ENCODE measurements around the gene SH3D19. TPM values are rescaled to one million over a fixed set of nuclear protein-coding genes. Genes with fewer than 3 reads are reported as not detected.

SH3D19 gene
- total RNA-seq, 4 donors from 2014 or later: 35.1 to 113 (median 38.6) TPM

- intact Hi-C loops (cut with DNase I): no loop called here
- DNase-seq: no peak
- H3K9me3 ChIP-seq: no peaks in the 10 kb centered on the region
- no peak overlapping the region for H3K27ac ChIP-seq
- no peak for TF ChIP-seq CTCF (IDR thresholded peaks at IDR 0.05)
- TF ChIP-seq POLR2A (IDR thresholded peaks at IDR 0.05): no peak
- H3K4me1 ChIP-seq: peaks cover 8 to 35% (median 12%) of the 10 kb centered on the region in 3 donors
- WGBS, 2 donors: 50 to 61% methylated on average over 4 of the region's 4 CpGs
- H3K27me3 ChIP-seq: no peaks in the 10 kb centered on the region
- H3K4me3 ChIP-seq: no peak overlapping the region
- H3K36me3 ChIP-seq: no peaks in the 10 kb centered on the region
Observed at GRCh38 chr4:151223465-151223864, 101.9 kb downstream of the SH3D19 start.

GRCh38 chr4:151219948-151220347, 105.5 kb downstream of the SH3D19 start:
- DNase-seq: no peak
- H3K36me3 ChIP-seq: no peaks in the 10 kb centered on the region
- no peak overlapping the region for H3K27ac ChIP-seq
- no peaks in the 10 kb centered on the region for H3K9me3 ChIP-seq
- intact Hi-C loops (cut with DNase I): no loop called here
- peaks cover 0 to 22% (median 8%) of the 10 kb centered on the region in 3 donors for H3K4me1 ChIP-seq
- WGBS, 2 donors: 89 to 91% methylated on average over 2 of the region's 2 CpGs
- H3K27me3 ChIP-seq: no peaks in the 10 kb centered on the region
- no peak overlapping the region for H3K4me3 ChIP-seq
- TF ChIP-seq CTCF (IDR thresholded peaks at IDR 0.05) (no peak), POLR2A (IDR thresholded peaks at IDR 0.05) (no peak)

GRCh38 chr4:151219091-151219490, 106.3 kb downstream of the SH3D19 start:
- 87 to 92% methylated on average over 4 of the region's 4 CpGs for whole genome bisulfite sequencing, 2 donors
- Histone ChIP-seq H3K36me3 (no peaks in the 10 kb centered on the region), H3K27ac (no peak overlapping the region), H3K27me3 (no peaks in the 10 kb centered on the region), H3K4me3 (no peak overlapping the region), H3K9me3 (no peaks in the 10 kb centered on the region), H3K4me1 (peaks cover 0 to 22% (median 8%) of the 10 kb centered on the region in 3 donors)
- TF ChIP-seq CTCF (IDR thresholded peaks at IDR 0.05): no peak
- no peak for TF ChIP-seq POLR2A (IDR thresholded peaks at IDR 0.05)
- intact Hi-C loops (cut with DNase I): no loop called here
- no peak for DNase-seq

- DNase-seq: no peak
- H3K9me3 ChIP-seq: no peaks in the 10 kb centered on the region
- no peaks in the 10 kb centered on the region for H3K36me3 ChIP-seq
- H3K4me1 ChIP-seq: peaks cover 0 to 22% (median 8%) of the 10 kb centered on the region in 3 donors
- WGBS, 2 donors: 57 to 59% methylated on average over 2 of the region's 2 CpGs
- no peaks in the 10 kb centered on the region for H3K27me3 ChIP-seq
- no peak overlapping the region for H3K4me3 ChIP-seq
- no peak for TF ChIP-seq CTCF (IDR thresholded peaks at IDR 0.05)
- TF ChIP-seq POLR2A (IDR thresholded peaks at IDR 0.05): no peak
- no peak overlapping the region for H3K27ac ChIP-seq
- intact Hi-C loops (cut with DNase I): no loop called here
Observed at GRCh38 chr4:151218343-151218742, 107.1 kb downstream of the SH3D19 start.

- 49 to 76% methylated on average over 2 of the region's 2 CpGs for WGBS, 2 donors
Observed at GRCh38 chr4:151217326-151217725, 108.1 kb downstream of the SH3D19 start.

More at GRCh38 chr4:151217326-151217725, 108.1 kb downstream of the SH3D19 start:
- no peaks in the 10 kb centered on the region for H3K9me3 ChIP-seq
- DNase-seq: no peak
- intact Hi-C loops (cut with DNase I): no loop called here
- H3K27me3 ChIP-seq: no peaks in the 10 kb centered on the region
- H3K36me3 ChIP-seq: no peaks in the 10 kb centered on the region
- peaks cover 0 to 22% (median 8%) of the 10 kb centered on the region in 3 donors for H3K4me1 ChIP-seq
- TF ChIP-seq POLR2A (IDR thresholded peaks at IDR 0.05) (no peak), CTCF (IDR thresholded peaks at IDR 0.05) (no peak)
- H3K27ac ChIP-seq: no peak overlapping the region
- no peak overlapping the region for H3K4me3 ChIP-seq

Data from esophagus squamous epithelium (tissue), 5 donors.